Metanephros (tissue), 2 donors: ENCODE measurements around the gene S100Z. TPM values are rescaled to one million over a fixed set of nuclear protein-coding genes. Genes with fewer than 3 reads are reported as not detected.

Experiments
- small RNA-seq: library from RNA; depleted of rRNA; stranded (forward); fragments of <200 nt; gene quantifications from one replicate; pipeline ENCODE3, GENCODE V24; 2014; ENCODE audit warnings: low replicate concordance
- total RNA-seq: library from RNA; depleted of rRNA; stranded (reverse); fragments of >200 nt; gene quantifications from one replicate; pipeline ENCODE4 v1.2.3, GENCODE V29; 2014

S100Z gene
- 0.41 TPM for total RNA-seq

DNA sequence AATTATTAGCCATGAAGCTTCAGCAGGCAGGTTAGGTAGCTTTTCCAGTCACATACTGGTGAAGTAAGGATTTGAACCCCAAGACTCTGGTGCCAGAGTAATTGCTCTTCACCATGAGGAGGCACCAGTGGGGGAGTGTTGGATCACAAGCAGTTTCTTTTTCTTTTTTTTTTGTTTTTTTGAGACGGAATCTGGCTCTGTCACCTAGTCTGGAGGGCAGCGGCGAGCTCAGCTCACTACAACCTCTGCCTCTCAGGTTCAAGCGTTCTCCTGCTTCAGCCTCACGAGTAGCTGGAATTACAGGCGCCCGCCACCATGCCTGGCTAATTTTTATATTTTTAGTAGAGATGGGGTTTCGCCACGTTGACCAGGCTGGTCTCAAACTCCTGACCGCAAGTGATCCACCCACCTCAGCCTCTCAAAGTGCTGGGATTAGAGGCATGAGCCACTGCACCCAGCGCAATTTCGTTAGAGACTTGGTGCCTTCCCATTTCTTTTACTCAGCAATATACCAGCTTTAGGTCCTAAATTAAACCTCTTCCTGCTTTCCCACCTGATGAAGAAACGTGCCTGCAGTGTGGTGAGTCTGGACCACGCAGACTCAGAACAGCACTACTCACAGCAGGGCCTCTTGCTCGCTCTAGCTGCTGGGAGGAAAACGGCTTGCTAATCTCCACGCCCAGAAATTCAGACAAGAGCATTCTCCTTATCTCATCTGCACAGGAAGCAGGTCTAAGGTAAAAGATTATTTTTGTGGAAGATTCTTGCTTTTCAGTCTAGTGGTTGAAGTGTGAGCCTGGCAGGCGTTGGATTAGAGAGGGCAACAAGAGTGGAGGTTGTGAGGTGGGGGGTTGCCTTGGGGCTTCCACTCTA, at the start of gene S100Z:
TSS of gene S100Z (plus strand) at position 596 of the 873 bp plus-strand sequence. CDS start 25,346 bp downstream, outside the sequence.

DNA sequence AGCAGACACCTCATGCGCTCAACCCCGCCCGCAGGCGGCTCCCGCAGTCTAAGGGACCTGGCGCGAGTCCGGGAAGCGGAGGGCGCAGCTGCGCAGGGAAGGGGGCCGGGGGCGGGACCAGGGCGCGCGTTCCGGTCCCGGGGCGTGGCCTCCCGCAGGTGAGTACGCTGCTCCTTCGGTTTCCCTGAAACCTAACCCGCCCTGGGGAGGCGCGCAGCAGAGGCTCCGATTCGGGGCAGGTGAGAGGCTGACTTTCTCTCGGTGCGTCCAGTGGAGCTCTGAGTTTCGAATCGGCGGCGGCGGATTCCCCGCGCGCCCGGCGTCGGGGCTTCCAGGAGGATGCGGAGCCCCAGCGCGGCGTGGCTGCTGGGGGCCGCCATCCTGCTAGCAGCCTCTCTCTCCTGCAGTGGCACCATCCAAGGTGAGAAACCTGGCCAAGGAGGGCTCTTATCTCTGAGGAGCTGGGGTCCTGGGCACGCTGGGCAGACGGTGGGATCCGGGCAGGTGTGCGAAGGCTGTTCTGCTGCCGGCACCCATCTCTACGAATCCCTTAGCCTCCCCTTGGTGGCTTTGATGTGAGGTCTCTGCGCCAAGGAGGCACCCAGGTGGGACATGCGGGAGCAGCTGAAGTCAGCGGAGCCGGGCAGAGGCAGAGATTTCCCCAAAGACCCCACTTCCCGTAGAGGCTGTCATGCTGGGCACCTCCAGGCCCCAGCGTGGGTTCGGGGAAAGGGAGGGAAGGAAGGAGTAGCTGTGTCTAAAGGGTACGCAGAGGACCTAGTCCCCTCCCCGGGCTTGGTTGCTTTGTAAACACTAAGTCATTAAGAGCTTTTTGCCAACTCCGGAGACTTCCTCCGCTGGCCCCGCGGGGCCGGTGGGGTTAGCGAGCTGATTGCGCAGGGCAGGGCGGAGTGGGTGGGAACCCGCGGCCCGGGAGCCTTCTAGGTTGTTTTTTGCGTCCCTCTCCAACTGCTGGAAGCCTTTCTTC, 30.7 kb upstream of the S100Z start, which contains the start of gene F2RL1:
TSS of gene F2RL1 (plus strand) at position 187 of the 988 bp plus-strand sequence. CDS start at position 340, 153 bp downstream.

DNA sequence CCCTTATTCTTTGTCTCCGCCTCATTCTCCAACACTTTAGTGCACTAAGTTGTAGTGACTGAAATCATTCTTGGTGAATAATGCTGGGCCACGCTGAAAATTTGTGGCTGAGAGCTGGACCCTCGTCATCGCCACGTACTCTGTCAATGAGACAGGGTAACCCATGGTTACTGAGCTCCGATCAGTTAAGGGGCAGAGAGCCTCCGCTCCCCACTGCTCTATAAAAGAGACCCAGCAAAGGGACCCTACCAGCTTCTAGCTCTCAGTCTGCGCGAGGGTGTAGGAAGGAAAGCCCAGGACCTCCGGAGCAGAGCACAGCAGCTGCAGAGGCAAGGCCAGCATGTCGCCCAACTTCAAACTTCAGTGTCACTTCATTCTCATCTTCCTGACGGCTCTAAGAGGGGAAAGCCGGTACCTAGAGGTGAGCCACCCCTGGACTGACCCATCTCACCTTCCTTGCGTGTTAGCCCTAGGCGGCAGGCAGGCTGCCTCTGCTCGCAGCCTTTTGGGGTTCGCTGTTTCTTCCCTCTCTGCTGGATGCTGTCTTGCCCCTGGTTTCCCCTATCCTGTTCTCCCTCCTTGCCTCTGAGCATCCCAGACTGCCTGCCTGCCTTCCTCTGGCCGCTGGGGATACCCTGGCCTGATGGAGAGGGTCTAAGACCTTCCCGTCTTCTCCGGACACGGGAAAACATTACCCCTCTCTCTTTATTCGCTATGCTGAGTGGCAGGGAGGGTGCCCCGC, 103.2 kb downstream of the S100Z start, which contains the start of gene CRHBP:
TSS of gene CRHBP (plus strand) at position 251 of the 742 bp plus-strand sequence. CDS start at position 341, 90 bp downstream.

Small RNA genes lying within 50 kb of the gene (small RNA-seq; reads per million reads assigned to genes)
- gene RN7SL208P = not detected
- gene RNU6ATAC36P = not detected

Other genes with a start within 250 kb of the S100Z start
- gene F2RL2, start 226.6 kb upstream of the S100Z start, total RNA-seq = 1.1 TPM
- gene F2R, start 133.9 kb upstream of the S100Z start, total RNA-seq = 50.2 TPM
- 25.9 TPM for gene F2RL1, start 31.0 kb upstream of the S100Z start, total RNA-seq
- 33.6 TPM for gene CRHBP, start 103.0 kb downstream of the S100Z start, total RNA-seq
- gene AGGF1, start 180.4 kb downstream of the S100Z start, total RNA-seq = 29.7 TPM
- gene ZBED3, start 237.3 kb downstream of the S100Z start, total RNA-seq = 11.3 TPM